Vagina (tissue), 2 donors: ENCODE results near the gene FYB1. TPM values are rescaled to one million over a fixed set of nuclear protein-coding genes. Genes with fewer than 3 reads are reported as not detected.

Experiments used
- DNase-seq, 2 donors: peaks; one replicate each; pipeline ENCODE4 v3.0.0-alpha.2; 2017; ENCODE audit errors: extremely low spot score in 2 of 2
- H3K27ac ChIP-seq: fragments of 200-600 bp; sonication (generic); one replicate; pipeline ENCODE4 v1.5.1; 2019
- H3K27me3 ChIP-seq: fragments of 200-600 bp; sonication (generic); one replicate; pipeline ENCODE4 v1.5.1; 2019
- H3K36me3 ChIP-seq, 2 donors: fragments of 200-600 bp; sonication (generic); one replicate each; pipeline ENCODE4 v1.5.1; 2017 to 2019
- H3K4me1 ChIP-seq: fragments of 200-600 bp; sonication (generic); one replicate; pipeline ENCODE4 v1.5.1; 2019
- H3K4me3 ChIP-seq, 2 donors: fragments of 200-600 bp; sonication (generic); 1 replicate in 1 of 2; 2 replicates in 1 of 2; pipeline ENCODE4 v1.5.1; 2016 to 2019
- H3K9me3 ChIP-seq: fragments of 200-600 bp; sonication (generic); one replicate; pipeline ENCODE4 v1.5.1; 2019
- POLR2A ChIP-seq, 2 donors: fragments of 450-650 bp; IDR thresholded peaks; one replicate each; pipeline ENCODE4 v1.6.1; 2017; ENCODE audit warnings: antibody characterized with exemption in 2 of 2, mild to moderate bottlenecking in 2 of 2, moderate library complexity in 2 of 2
- POLR2AphosphoS5 ChIP-seq, 2 donors: sonication (generic); formaldehyde crosslinking; IDR thresholded peaks; one replicate each; pipeline ENCODE4 v1.9.0; 2017; ENCODE audit warnings: antibody characterized with exemption in 2 of 2, mild to moderate bottlenecking in 2 of 2, low read depth in 1 of 2; ENCODE audit not compliant: insufficient read depth in 1 of 2
- intact Hi-C: fragments of 100-400 bp; cut with DNase I; formaldehyde crosslinking; loops from one replicate; pipeline ENCODE4 v1.15.1; 2023
- total RNA-seq: library from RNA; depleted of rRNA; stranded (reverse); fragments of >200 nt; gene quantifications from one replicate; pipeline ENCODE4 v1.2.3, GENCODE V29; 2016
- TF ChIP-seq, protein P1 (sequence below), 3 experiments: fragments of 450-650 bp in 2 of 3; fragments of 200-600 bp in 1 of 3; sonication (generic) in 1 of 3; IDR thresholded peaks; one replicate each; pipeline ENCODE4 v1.5.1; 2017 to 2019; ENCODE audit warnings: antibody characterized with exemption in 3 of 3, mild to moderate bottlenecking in 2 of 3, moderate library complexity in 2 of 3

Gene FYB1
- total RNA-seq, 1 donor from 2014 or later = 10.8 TPM

DNA sequence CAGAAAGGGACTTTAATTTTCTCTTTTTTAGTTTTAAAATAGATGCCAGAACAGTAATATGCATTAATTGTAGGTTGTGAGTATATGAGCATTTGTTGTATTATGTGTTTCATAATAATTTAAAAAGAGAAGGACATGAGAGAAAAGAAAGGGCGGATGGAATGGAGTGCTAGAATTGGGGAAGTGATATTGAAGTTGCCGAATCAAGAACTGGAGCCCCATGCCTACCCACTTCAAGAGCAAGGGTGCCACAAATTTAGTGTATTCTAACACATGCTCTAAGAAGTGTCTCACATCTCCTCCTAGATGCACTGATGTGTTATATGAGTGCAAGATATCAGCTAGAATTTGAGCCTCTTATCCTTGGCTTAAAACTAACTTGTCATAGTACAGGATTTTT is 43.6 kb upstream of the FYB1 start:
- TF ChIP-seq, protein P1, sequence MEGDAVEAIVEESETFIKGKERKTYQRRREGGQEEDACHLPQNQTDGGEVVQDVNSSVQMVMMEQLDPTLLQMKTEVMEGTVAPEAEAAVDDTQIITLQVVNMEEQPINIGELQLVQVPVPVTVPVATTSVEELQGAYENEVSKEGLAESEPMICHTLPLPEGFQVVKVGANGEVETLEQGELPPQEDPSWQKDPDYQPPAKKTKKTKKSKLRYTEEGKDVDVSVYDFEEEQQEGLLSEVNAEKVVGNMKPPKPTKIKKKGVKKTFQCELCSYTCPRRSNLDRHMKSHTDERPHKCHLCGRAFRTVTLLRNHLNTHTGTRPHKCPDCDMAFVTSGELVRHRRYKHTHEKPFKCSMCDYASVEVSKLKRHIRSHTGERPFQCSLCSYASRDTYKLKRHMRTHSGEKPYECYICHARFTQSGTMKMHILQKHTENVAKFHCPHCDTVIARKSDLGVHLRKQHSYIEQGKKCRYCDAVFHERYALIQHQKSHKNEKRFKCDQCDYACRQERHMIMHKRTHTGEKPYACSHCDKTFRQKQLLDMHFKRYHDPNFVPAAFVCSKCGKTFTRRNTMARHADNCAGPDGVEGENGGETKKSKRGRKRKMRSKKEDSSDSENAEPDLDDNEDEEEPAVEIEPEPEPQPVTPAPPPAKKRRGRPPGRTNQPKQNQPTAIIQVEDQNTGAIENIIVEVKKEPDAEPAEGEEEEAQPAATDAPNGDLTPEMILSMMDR (IDR thresholded peaks at IDR 0.05) = no peak
- no peak for TF ChIP-seq POLR2AphosphoS5 (IDR thresholded peaks at IDR 0.05; ENCODE audit: insufficient read depth in 1 of 2, low read depth in 1 of 2)
- TF ChIP-seq POLR2A (IDR thresholded peaks at IDR 0.05) = no peak
- Histone ChIP-seq H3K9me3 (no peaks in the 10 kb centered on the region), H3K27me3 (no peaks in the 10 kb centered on the region), H3K4me3 (no peak overlapping the region), H3K4me1 (no peaks in the 10 kb centered on the region), H3K36me3 (no peaks in the 10 kb centered on the region), H3K27ac (no peak overlapping the region)
- intact Hi-C loops = no loop called here
- DNase-seq = no peak

DNA sequence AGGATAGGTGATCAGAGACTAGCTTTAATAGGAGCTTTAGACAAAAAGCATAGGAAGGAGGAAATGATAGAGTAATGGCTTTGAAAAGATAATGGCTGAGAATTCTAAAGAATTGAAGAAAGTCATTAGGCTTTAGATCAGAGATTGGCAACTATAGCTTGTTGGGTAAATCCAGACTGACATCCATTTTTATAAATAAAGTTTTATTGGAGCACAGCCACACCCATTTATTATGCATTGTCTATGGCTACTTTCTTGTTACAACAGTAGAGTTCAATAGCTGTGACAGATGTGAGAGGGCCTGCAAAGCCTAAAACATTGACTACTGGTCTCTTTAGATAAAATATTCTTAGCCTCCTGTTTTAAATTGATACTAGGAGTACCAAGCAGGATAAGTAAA is 40.7 kb upstream of the FYB1 start:
- intact Hi-C loops = no loop called here
- no peak overlapping the region for H3K4me3 ChIP-seq
- no peaks in the 10 kb centered on the region for H3K4me1 ChIP-seq
- TF ChIP-seq, protein P1 (IDR thresholded peaks at IDR 0.05) = no peak
- TF ChIP-seq POLR2A (IDR thresholded peaks at IDR 0.05) (no peak), POLR2AphosphoS5 (IDR thresholded peaks at IDR 0.05; ENCODE audit: insufficient read depth in 1 of 2, low read depth in 1 of 2) (no peak)
- H3K9me3 ChIP-seq = no peaks in the 10 kb centered on the region
- no peaks in the 10 kb centered on the region for H3K27me3 ChIP-seq
- no peak for DNase-seq
- no peaks in the 10 kb centered on the region for H3K36me3 ChIP-seq
- H3K27ac ChIP-seq = no peak overlapping the region

DNA sequence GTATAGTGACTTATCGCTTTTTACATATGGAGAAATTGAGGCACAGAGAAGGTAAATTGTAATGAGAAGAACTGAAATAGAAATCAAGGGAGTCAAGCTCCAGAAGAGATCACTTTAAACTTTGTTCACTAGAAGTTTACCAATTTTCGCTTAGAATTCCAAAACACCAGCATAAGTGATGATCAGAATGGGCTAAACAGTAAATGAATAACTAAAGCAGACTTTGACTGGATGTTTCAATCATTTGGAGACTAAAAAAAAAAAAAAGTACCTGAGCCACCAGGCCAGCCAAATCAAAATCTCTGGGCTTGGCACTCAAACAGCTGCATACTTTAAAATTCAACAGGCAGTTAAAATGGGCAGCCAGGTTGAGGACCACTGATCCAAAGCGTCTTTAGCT is 38.2 kb upstream of the FYB1 start:
- Histone ChIP-seq H3K4me1 (no peaks in the 10 kb centered on the region), H3K4me3 (no peak overlapping the region), H3K36me3 (no peaks in the 10 kb centered on the region), H3K9me3 (no peaks in the 10 kb centered on the region), H3K27me3 (no peaks in the 10 kb centered on the region), H3K27ac (no peak overlapping the region)
- no peak for DNase-seq
- TF ChIP-seq POLR2A (IDR thresholded peaks at IDR 0.05) = no peak
- TF ChIP-seq POLR2AphosphoS5 (IDR thresholded peaks at IDR 0.05; ENCODE audit: insufficient read depth in 1 of 2, low read depth in 1 of 2) = no peak
- TF ChIP-seq, protein P1 (IDR thresholded peaks at IDR 0.05) = no peak
- intact Hi-C loops = no loop called here

DNA sequence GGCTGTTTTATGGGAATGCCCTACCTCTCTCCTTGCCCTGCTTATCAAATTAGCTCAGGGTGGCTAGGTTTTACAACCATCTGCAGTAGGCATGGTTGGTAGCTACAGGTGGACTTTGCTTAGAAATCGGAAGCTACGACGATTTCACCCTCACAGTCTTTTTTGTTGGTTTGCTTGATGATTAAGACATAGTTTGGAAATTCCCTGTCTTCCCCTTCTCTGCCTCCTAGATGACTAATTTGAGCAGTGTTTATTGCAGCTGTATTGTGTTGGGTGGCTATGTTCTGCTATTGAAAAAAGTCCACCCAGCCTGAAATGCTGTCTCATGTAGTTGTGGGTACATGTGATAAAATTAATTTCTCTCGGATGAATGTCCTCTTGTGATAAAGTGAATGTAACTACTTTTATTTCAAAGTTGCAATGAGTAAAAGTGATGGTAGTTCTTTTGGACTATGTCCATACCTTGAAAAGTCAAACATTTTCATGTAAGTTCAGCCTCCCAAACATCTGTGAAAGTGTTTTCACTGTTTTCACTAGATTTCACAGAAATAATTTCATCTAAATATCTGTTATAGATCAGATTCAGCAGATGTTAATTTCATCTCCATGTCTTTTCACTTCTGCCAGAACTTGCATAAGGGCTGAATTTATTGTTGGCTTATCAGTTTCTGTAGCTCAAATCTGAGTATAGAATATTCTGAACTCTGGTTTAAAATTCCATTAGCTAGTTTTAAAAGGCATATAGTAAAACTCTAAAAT is 37.3 kb upstream of the FYB1 start:
- intact Hi-C loops = no loop called here
- Histone ChIP-seq H3K9me3 (no peaks in the 10 kb centered on the region), H3K27me3 (no peaks in the 10 kb centered on the region), H3K4me1 (no peaks in the 10 kb centered on the region), H3K27ac (no peak overlapping the region), H3K36me3 (no peaks in the 10 kb centered on the region), H3K4me3 (no peak overlapping the region)
- no peak for DNase-seq
- TF ChIP-seq, protein P1 (IDR thresholded peaks at IDR 0.05) = no peak
- TF ChIP-seq POLR2A (IDR thresholded peaks at IDR 0.05) (no peak), POLR2AphosphoS5 (IDR thresholded peaks at IDR 0.05; ENCODE audit: insufficient read depth in 1 of 2, low read depth in 1 of 2) (no peak)

DNA sequence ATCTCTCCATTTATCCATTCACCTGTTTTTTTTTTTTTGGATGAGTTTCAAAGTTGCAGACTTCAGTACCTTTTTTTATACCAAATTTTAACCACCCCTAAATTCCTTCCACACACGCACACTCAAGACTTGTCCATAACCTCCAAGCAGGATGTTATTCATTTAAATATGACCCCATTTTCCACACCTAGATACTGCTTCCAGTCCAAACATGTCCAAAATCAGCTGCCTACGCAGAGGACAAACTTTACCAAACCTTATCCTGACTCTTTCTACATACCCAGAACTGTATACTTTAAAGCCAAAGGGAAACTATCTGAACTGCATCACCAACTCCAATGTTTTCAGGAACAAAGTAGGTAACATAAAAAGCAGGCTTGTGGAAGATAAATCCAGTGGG is 36.0 kb upstream of the FYB1 start:
- TF ChIP-seq POLR2A (IDR thresholded peaks at IDR 0.05) (no peak), POLR2AphosphoS5 (IDR thresholded peaks at IDR 0.05; ENCODE audit: insufficient read depth in 1 of 2, low read depth in 1 of 2) (no peak)
- TF ChIP-seq, protein P1 (IDR thresholded peaks at IDR 0.05) = no peak
- no peak for DNase-seq
- intact Hi-C loops = no loop called here
- H3K4me1 ChIP-seq = no peaks in the 10 kb centered on the region
- no peak overlapping the region for H3K27ac ChIP-seq
- H3K36me3 ChIP-seq = no peaks in the 10 kb centered on the region
- no peak overlapping the region for H3K4me3 ChIP-seq
- no peaks in the 10 kb centered on the region for H3K9me3 ChIP-seq
- H3K27me3 ChIP-seq = no peaks in the 10 kb centered on the region
